ENCODE data around the gene RABGAP1L.

RABGAP1L gene

GRCh38 chr1:174654560-174654959 lies 495.2 kb downstream of the RABGAP1L start:
- no peak overlapping the region for H3K4me3 ChIP-seq (ENCODE audit: insufficient read depth, low read depth, low read length, poor library complexity, severe bottlenecking)
- no peaks in the 10 kb centered on the region for H3K36me3 ChIP-seq (ENCODE audit: control insufficient read depth, insufficient read depth, low read length)
- no peaks in the 10 kb centered on the region for H3K9me3 ChIP-seq (ENCODE audit: control insufficient read depth, low read length)
- no peak overlapping the region for H3K27ac ChIP-seq (ENCODE audit: insufficient read depth, low read length, poor library complexity, severe bottlenecking)
- H3K27me3 ChIP-seq (replicated peaks; ENCODE audit: control insufficient read depth, insufficient read depth, low read length, poor library complexity, severe bottlenecking), result no peaks in the 10 kb centered on the region
- no peaks in the 10 kb centered on the region for H3K4me1 ChIP-seq (ENCODE audit: control insufficient read depth, insufficient read depth, low read length, poor library complexity, severe bottlenecking)
- DNase-seq, result no peak

GRCh38 chr1:174656409-174657059 lies 497.2 kb downstream of the RABGAP1L start:
- Histone ChIP-seq H3K4me3 (ENCODE audit: insufficient read depth, low read depth, low read length, poor library complexity, severe bottlenecking) (no peak overlapping the region), H3K27me3 (replicated peaks; ENCODE audit: control insufficient read depth, insufficient read depth, low read length, poor library complexity, severe bottlenecking) (no peaks in the 10 kb centered on the region), H3K36me3 (ENCODE audit: control insufficient read depth, insufficient read depth, low read length) (no peaks in the 10 kb centered on the region), H3K9me3 (ENCODE audit: control insufficient read depth, low read length) (no peaks in the 10 kb centered on the region), H3K27ac (ENCODE audit: insufficient read depth, low read length, poor library complexity, severe bottlenecking) (no peak overlapping the region), H3K4me1 (ENCODE audit: control insufficient read depth, insufficient read depth, low read length, poor library complexity, severe bottlenecking) (no peaks in the 10 kb centered on the region)
- DNase-seq, result no peak

- Histone ChIP-seq H3K27ac (ENCODE audit: insufficient read depth, low read length, poor library complexity, severe bottlenecking) (no peak overlapping the region), H3K9me3 (ENCODE audit: control insufficient read depth, low read length) (no peaks in the 10 kb centered on the region), H3K4me3 (ENCODE audit: insufficient read depth, low read depth, low read length, poor library complexity, severe bottlenecking) (no peak overlapping the region), H3K4me1 (ENCODE audit: control insufficient read depth, insufficient read depth, low read length, poor library complexity, severe bottlenecking) (no peaks in the 10 kb centered on the region), H3K27me3 (replicated peaks; ENCODE audit: control insufficient read depth, insufficient read depth, low read length, poor library complexity, severe bottlenecking) (no peaks in the 10 kb centered on the region), H3K36me3 (ENCODE audit: control insufficient read depth, insufficient read depth, low read length) (no peaks in the 10 kb centered on the region)
- no peak for DNase-seq
These were observed 498.1 kb downstream of the RABGAP1L start for GRCh38 chr1:174657411-174657810.

- Histone ChIP-seq H3K36me3 (ENCODE audit: control insufficient read depth, insufficient read depth, low read length) (no peaks in the 10 kb centered on the region), H3K4me3 (ENCODE audit: insufficient read depth, low read depth, low read length, poor library complexity, severe bottlenecking) (no peak overlapping the region), H3K27ac (ENCODE audit: insufficient read depth, low read length, poor library complexity, severe bottlenecking) (no peak overlapping the region), H3K9me3 (ENCODE audit: control insufficient read depth, low read length) (no peaks in the 10 kb centered on the region), H3K4me1 (ENCODE audit: control insufficient read depth, insufficient read depth, low read length, poor library complexity, severe bottlenecking) (no peaks in the 10 kb centered on the region), H3K27me3 (replicated peaks; ENCODE audit: control insufficient read depth, insufficient read depth, low read length, poor library complexity, severe bottlenecking) (no peaks in the 10 kb centered on the region)
- no peak for DNase-seq
These were observed 498.6 kb downstream of the RABGAP1L start for GRCh38 chr1:174657893-174658292.

- Histone ChIP-seq H3K9me3 (ENCODE audit: control insufficient read depth, low read length) (no peaks in the 10 kb centered on the region), H3K36me3 (ENCODE audit: control insufficient read depth, insufficient read depth, low read length) (no peaks in the 10 kb centered on the region), H3K27me3 (replicated peaks; ENCODE audit: control insufficient read depth, insufficient read depth, low read length, poor library complexity, severe bottlenecking) (no peaks in the 10 kb centered on the region), H3K4me3 (ENCODE audit: insufficient read depth, low read depth, low read length, poor library complexity, severe bottlenecking) (no peak overlapping the region), H3K27ac (ENCODE audit: insufficient read depth, low read length, poor library complexity, severe bottlenecking) (no peak overlapping the region), H3K4me1 (ENCODE audit: control insufficient read depth, insufficient read depth, low read length, poor library complexity, severe bottlenecking) (no peaks in the 10 kb centered on the region)
- no peak for DNase-seq
These were observed 500.5 kb downstream of the RABGAP1L start for GRCh38 chr1:174659823-174660222.

GRCh38 chr1:174660476-174660875 lies 501.2 kb downstream of the RABGAP1L start:
- no peak overlapping the region for H3K4me3 ChIP-seq (ENCODE audit: insufficient read depth, low read depth, low read length, poor library complexity, severe bottlenecking)
- no peaks in the 10 kb centered on the region for H3K27me3 ChIP-seq (replicated peaks; ENCODE audit: control insufficient read depth, insufficient read depth, low read length, poor library complexity, severe bottlenecking)
- no peak overlapping the region for H3K27ac ChIP-seq (ENCODE audit: insufficient read depth, low read length, poor library complexity, severe bottlenecking)
- H3K36me3 ChIP-seq (ENCODE audit: control insufficient read depth, insufficient read depth, low read length), result no peaks in the 10 kb centered on the region
- H3K4me1 ChIP-seq (ENCODE audit: control insufficient read depth, insufficient read depth, low read length, poor library complexity, severe bottlenecking), result no peaks in the 10 kb centered on the region
- H3K9me3 ChIP-seq (ENCODE audit: control insufficient read depth, low read length), result no peaks in the 10 kb centered on the region
- no peak for DNase-seq

GRCh38 chr1:174663358-174663757 lies 504.0 kb downstream of the RABGAP1L start:
- H3K27me3 ChIP-seq (replicated peaks; ENCODE audit: control insufficient read depth, insufficient read depth, low read length, poor library complexity, severe bottlenecking), result no peaks in the 10 kb centered on the region
- no peaks in the 10 kb centered on the region for H3K36me3 ChIP-seq (ENCODE audit: control insufficient read depth, insufficient read depth, low read length)
- no peaks in the 10 kb centered on the region for H3K9me3 ChIP-seq (ENCODE audit: control insufficient read depth, low read length)
- no peak for DNase-seq
- H3K4me1 ChIP-seq (ENCODE audit: control insufficient read depth, insufficient read depth, low read length, poor library complexity, severe bottlenecking), result no peaks in the 10 kb centered on the region
- no peak overlapping the region for H3K27ac ChIP-seq (ENCODE audit: insufficient read depth, low read length, poor library complexity, severe bottlenecking)
- no peak overlapping the region for H3K4me3 ChIP-seq (ENCODE audit: insufficient read depth, low read depth, low read length, poor library complexity, severe bottlenecking)

- Histone ChIP-seq H3K4me3 (ENCODE audit: insufficient read depth, low read depth, low read length, poor library complexity, severe bottlenecking) (no peak overlapping the region), H3K27ac (ENCODE audit: insufficient read depth, low read length, poor library complexity, severe bottlenecking) (no peak overlapping the region), H3K9me3 (ENCODE audit: control insufficient read depth, low read length) (no peaks in the 10 kb centered on the region), H3K4me1 (ENCODE audit: control insufficient read depth, insufficient read depth, low read length, poor library complexity, severe bottlenecking) (no peaks in the 10 kb centered on the region), H3K36me3 (ENCODE audit: control insufficient read depth, insufficient read depth, low read length) (no peaks in the 10 kb centered on the region), H3K27me3 (replicated peaks; ENCODE audit: control insufficient read depth, insufficient read depth, low read length, poor library complexity, severe bottlenecking) (no peaks in the 10 kb centered on the region)
- no peak for DNase-seq
These were observed 506.9 kb downstream of the RABGAP1L start for GRCh38 chr1:174666248-174666647.

- H3K4me1 ChIP-seq (ENCODE audit: control insufficient read depth, insufficient read depth, low read length, poor library complexity, severe bottlenecking), result no peaks in the 10 kb centered on the region
- no peaks in the 10 kb centered on the region for H3K9me3 ChIP-seq (ENCODE audit: control insufficient read depth, low read length)
- H3K27ac ChIP-seq (ENCODE audit: insufficient read depth, low read length, poor library complexity, severe bottlenecking), result no peak overlapping the region
- H3K4me3 ChIP-seq (ENCODE audit: insufficient read depth, low read depth, low read length, poor library complexity, severe bottlenecking), result no peak overlapping the region
- H3K36me3 ChIP-seq (ENCODE audit: control insufficient read depth, insufficient read depth, low read length), result no peaks in the 10 kb centered on the region
- DNase-seq, result no peak
- H3K27me3 ChIP-seq (replicated peaks; ENCODE audit: control insufficient read depth, insufficient read depth, low read length, poor library complexity, severe bottlenecking), result no peaks in the 10 kb centered on the region
These were observed 512.5 kb downstream of the RABGAP1L start for GRCh38 chr1:174671826-174672225.

GRCh38 chr1:174676856-174677255 lies 517.5 kb downstream of the RABGAP1L start:
- Histone ChIP-seq H3K9me3 (ENCODE audit: control insufficient read depth, low read length) (no peaks in the 10 kb centered on the region), H3K4me1 (ENCODE audit: control insufficient read depth, insufficient read depth, low read length, poor library complexity, severe bottlenecking) (no peaks in the 10 kb centered on the region), H3K27ac (ENCODE audit: insufficient read depth, low read length, poor library complexity, severe bottlenecking) (no peak overlapping the region), H3K36me3 (ENCODE audit: control insufficient read depth, insufficient read depth, low read length) (no peaks in the 10 kb centered on the region), H3K27me3 (replicated peaks; ENCODE audit: control insufficient read depth, insufficient read depth, low read length, poor library complexity, severe bottlenecking) (no peaks in the 10 kb centered on the region), H3K4me3 (ENCODE audit: insufficient read depth, low read depth, low read length, poor library complexity, severe bottlenecking) (no peak overlapping the region)
- no peak for DNase-seq

All from effector memory CD4-positive, alpha-beta T cell (primary cell).